Esophagus muscularis mucosa (tissue), 4 donors: ENCODE data around the gene RNH1. TPM values are rescaled to one million over a fixed set of nuclear protein-coding genes. Genes with fewer than 3 reads are reported as not detected.

ENCODE experiments used
- DNase-seq: peaks from one replicate; pipeline ENCODE4 v3.0.0-alpha.2; 2017; ENCODE audit errors: extremely low spot score
- H3K27ac ChIP-seq, 4 donors: fragments of 200-600 bp; sonication (generic); replicated peaks in 1 of 4; 1 replicate in 3 of 4; 2 replicates in 1 of 4; pipeline ENCODE4 v1.5.1; 2016 to 2019; ENCODE audit warnings: mild to moderate bottlenecking in 1 of 4
- H3K27me3 ChIP-seq, 4 donors: fragments of 200-600 bp; sonication (generic); one replicate each; pipeline versions ENCODE4 v1.5.1 to v1.6.0; 2016 to 2019
- H3K36me3 ChIP-seq, 4 donors: fragments of 200-600 bp; sonication (generic); one replicate each; pipeline ENCODE4 v1.5.1; 2016 to 2019
- H3K4me1 ChIP-seq, 4 donors: fragments of 200-600 bp; sonication (generic); one replicate each; pipeline ENCODE4 v1.5.1; 2016 to 2019
- H3K4me3 ChIP-seq, 4 donors: fragments of 200-600 bp; sonication (generic); 1 replicate in 2 of 4; 2 replicates in 2 of 4; pipeline ENCODE4 v1.5.1; 2016 to 2019; ENCODE audit warnings: mild to moderate bottlenecking in 4 of 4, moderate library complexity in 1 of 4
- H3K9me3 ChIP-seq, 4 donors: fragments of 200-600 bp; sonication (generic); 1 replicate in 3 of 4; 2 replicates in 1 of 4; pipeline ENCODE4 v1.5.1; 2016 to 2019
- CTCF ChIP-seq, 3 experiments: fragments of 200-600 bp in 2 of 3; fragments of 450-650 bp in 1 of 3; sonication (generic) in 2 of 3; IDR thresholded peaks; one replicate each; pipeline ENCODE4 v1.5.1; 2017 to 2019; ENCODE audit warnings: antibody characterized with exemption in 3 of 3, mild to moderate bottlenecking in 2 of 3, moderate library complexity in 1 of 3
- EP300 ChIP-seq: sonication (generic); formaldehyde crosslinking; IDR thresholded peaks from one replicate; pipeline ENCODE4 v1.6.1; 2017; ENCODE audit warnings: antibody characterized with exemption
- POLR2A ChIP-seq: fragments of 450-650 bp; IDR thresholded peaks from one replicate; pipeline ENCODE4 v1.6.1; 2017; ENCODE audit warnings: antibody characterized with exemption, moderate library complexity, mild to moderate bottlenecking, low read depth
- POLR2AphosphoS5 ChIP-seq, 2 donors: sonication (generic); formaldehyde crosslinking; IDR thresholded peaks; one replicate each; pipeline ENCODE4 v1.6.1; 2017; ENCODE audit warnings: antibody characterized with exemption in 2 of 2
- WGBS: methylation state at CpG from one replicate; pipeline ENCODE4 v1.1.5; 2018; 5-methylcytosine and 5-hydroxymethylcytosine counted together
- intact Hi-C: fragments of 100-400 bp; cut with DNase I; formaldehyde crosslinking; loops from one replicate; pipeline ENCODE4 v1.15.1; 2023
- total RNA-seq, 4 donors: library from RNA; depleted of rRNA; stranded (reverse); fragments of >200 nt; gene quantifications; one replicate each; pipeline versions ENCODE4 v1.1.0 to v1.2.1, GENCODE V29; 2016

Gene RNH1
- total RNA-seq, 4 donors from 2014 or later, result 280 to 367 (median 334) TPM

- peaks cover 1 to 36% (median 33%) of the 10 kb centered on the region in 4 donors for H3K36me3 ChIP-seq
- no peak for DNase-seq
- TF ChIP-seq POLR2A (no peak), POLR2AphosphoS5 (IDR thresholded peaks at IDR 0.05) (no peak), CTCF (IDR thresholded peaks at IDR 0.05) (no peak), EP300 (no peak)
- intact Hi-C loops, result no loop called here
- H3K9me3 ChIP-seq, result no peaks in the 10 kb centered on the region
- H3K27ac ChIP-seq, result no peak overlapping the region
- no peaks in the 10 kb centered on the region for H3K4me1 ChIP-seq
- no peaks in the 10 kb centered on the region for H3K27me3 ChIP-seq
- H3K4me3 ChIP-seq, result no peak overlapping the region
- WGBS, result 95% methylated on average over 38 of the region's 38 CpGs
Observed at GRCh38 chr11:484616-485015, 22.4 kb downstream of the RNH1 start.

GRCh38 chr11:479311-479710 is 27.7 kb downstream of the RNH1 start:
- 90% methylated on average over 9 of the region's 13 CpGs for WGBS
- H3K4me3 ChIP-seq, result no peak overlapping the region
- no peaks in the 10 kb centered on the region for H3K9me3 ChIP-seq
- no peak overlapping the region for H3K27ac ChIP-seq
- no peak for TF ChIP-seq CTCF (IDR thresholded peaks at IDR 0.05)
- intact Hi-C loops, result no loop called here
- peaks cover 0 to 18% (median 13%) of the 10 kb centered on the region in 4 donors for H3K36me3 ChIP-seq
- H3K4me1 ChIP-seq, result peaks cover 0 to 6% (median 2%) of the 10 kb centered on the region in 4 donors
- no peak for DNase-seq
- H3K27me3 ChIP-seq, result no peaks in the 10 kb centered on the region

- Histone ChIP-seq H3K9me3 (no peaks in the 10 kb centered on the region), H3K4me1 (peaks cover 0 to 6% (median 2%) of the 10 kb centered on the region in 4 donors), H3K27ac (no peak overlapping the region), H3K4me3 (no peak overlapping the region), H3K27me3 (no peaks in the 10 kb centered on the region), H3K36me3 (peaks cover 0 to 18% (median 13%) of the 10 kb centered on the region in 4 donors)
- TF ChIP-seq POLR2AphosphoS5 (IDR thresholded peaks at IDR 0.05), result no peak
- no peak for TF ChIP-seq POLR2A
- no peak for TF ChIP-seq CTCF (IDR thresholded peaks at IDR 0.05)
- TF ChIP-seq EP300, result no peak
- 87% methylated on average over 12 of the region's 16 CpGs for WGBS
- no peak for DNase-seq
- intact Hi-C loops, result no loop called here
Observed at GRCh38 chr11:477052-477715, 29.9 kb downstream of the RNH1 start.

GRCh38 chr11:476416-476815 is 30.6 kb downstream of the RNH1 start:
- DNase-seq, result no peak
- TF ChIP-seq POLR2AphosphoS5 (IDR thresholded peaks at IDR 0.05), result no peak
- TF ChIP-seq CTCF (IDR thresholded peaks at IDR 0.05), result no peak
- no peak for TF ChIP-seq POLR2A
- no peak for TF ChIP-seq EP300
- Histone ChIP-seq H3K4me3 (no peak overlapping the region), H3K36me3 (peaks cover 0 to 18% (median 13%) of the 10 kb centered on the region in 4 donors), H3K4me1 (peaks cover 0 to 6% (median 2%) of the 10 kb centered on the region in 4 donors), H3K9me3 (no peaks in the 10 kb centered on the region), H3K27me3 (no peaks in the 10 kb centered on the region), H3K27ac (no peak overlapping the region)
- WGBS, result 96% methylated on average over 9 of the region's 15 CpGs
- intact Hi-C loops, result no loop called here

GRCh38 chr11:475941-476340 is 31.1 kb downstream of the RNH1 start:
- no peak for DNase-seq
- intact Hi-C loops, result no loop called here
- H3K4me3 ChIP-seq, result no peak overlapping the region
- H3K4me1 ChIP-seq, result peaks cover 0 to 6% (median 3%) of the 10 kb centered on the region in 4 donors
- H3K27ac ChIP-seq, result no peak overlapping the region
- H3K36me3 ChIP-seq, result peaks cover 0 to 18% (median 13%) of the 10 kb centered on the region in 4 donors
- WGBS, result 93% methylated on average over 5 of the region's 9 CpGs
- no peak for TF ChIP-seq CTCF (IDR thresholded peaks at IDR 0.05)
- no peak for TF ChIP-seq POLR2A
- TF ChIP-seq EP300, result no peak
- no peak for TF ChIP-seq POLR2AphosphoS5 (IDR thresholded peaks at IDR 0.05)
- no peaks in the 10 kb centered on the region for H3K27me3 ChIP-seq
- no peaks in the 10 kb centered on the region for H3K9me3 ChIP-seq
